ENCODE measurements around the gene JOSD1. TPM values are rescaled to one million over a fixed set of nuclear protein-coding genes. Genes with fewer than 3 reads are reported as not detected.

The JOSD1 gene
- total RNA-seq, 1 experiment from 2014 or later, result 51.5 TPM

Other genes starting within 250 kb of the JOSD1 start
- gene KCNJ4, start 245.7 kb downstream of the JOSD1 start, total RNA-seq (2014; rRNA removed; shearing (Covaris generic)), result 0.80 and 2.1 TPM in 2 replicates
- gene KDELR3, start 232.8 kb downstream of the JOSD1 start, total RNA-seq (2014; rRNA removed; shearing (Covaris generic)), result 17.5 and 18.5 TPM in 2 replicates
- 297 and 331 TPM in 2 replicates for gene DDX17, start 194.6 kb downstream of the JOSD1 start, total RNA-seq (2014; rRNA removed; shearing (Covaris generic))
- gene DMC1, start 130.8 kb downstream of the JOSD1 start, total RNA-seq (2014; rRNA removed; shearing (Covaris generic)), result 0.06 TPM in 1 of 2 replicates, not detected in the other
- 0.06 and 0.80 TPM in 2 replicates for gene FAM227A, start 44.6 kb downstream of the JOSD1 start, total RNA-seq (2014; rRNA removed; shearing (Covaris generic))
- gene CBY1, start 44.3 kb downstream of the JOSD1 start, total RNA-seq (2014; rRNA removed; shearing (Covaris generic)), result 11.9 and 21.8 TPM in 2 replicates
- 70.4 and 79.0 TPM in 2 replicates for gene TOMM22, start 19.0 kb downstream of the JOSD1 start, total RNA-seq (2014; rRNA removed; shearing (Covaris generic))
- 16.5 and 23.5 TPM in 2 replicates for gene GTPBP1, start 5.0 kb upstream of the JOSD1 start, total RNA-seq (2014; rRNA removed; shearing (Covaris generic))
- 64.7 and 89.9 TPM in 2 replicates for gene SUN2, start 55.1 kb upstream of the JOSD1 start, total RNA-seq (2014; rRNA removed; shearing (Covaris generic))
- 10.7 and 11.6 TPM in 2 replicates for gene DNAL4, start 93.2 kb upstream of the JOSD1 start, total RNA-seq (2014; rRNA removed; shearing (Covaris generic))
- 1.5 and 3.7 TPM in 2 replicates for gene NPTXR, start 143.1 kb upstream of the JOSD1 start, total RNA-seq (2014; rRNA removed; shearing (Covaris generic))
- gene CBX6, start 171.3 kb upstream of the JOSD1 start, total RNA-seq (2014; rRNA removed; shearing (Covaris generic)), result 25.5 and 32.5 TPM in 2 replicates

All from Daoy (cell line).